HG02981 (cell line): ENCODE data around the gene F8.
A peak's percentile ranks its signal among the peaks of the same experiment; 100 is the strongest.
"Not testable (repeated sequence)": the region's sequence is repeated elsewhere in the genome, so short reads cannot be mapped to it uniquely, and the experiment has no call there.

Experiments
- ATAC-seq: cut with Tn5 transposase; IDR thresholded peaks from one replicate; pipeline ENCODE4 v1.9.1; 2021; ENCODE audit warnings: mild to moderate bottlenecking, moderate library complexity; ENCODE audit not compliant: unreplicated experiment

Gene F8

DNA sequence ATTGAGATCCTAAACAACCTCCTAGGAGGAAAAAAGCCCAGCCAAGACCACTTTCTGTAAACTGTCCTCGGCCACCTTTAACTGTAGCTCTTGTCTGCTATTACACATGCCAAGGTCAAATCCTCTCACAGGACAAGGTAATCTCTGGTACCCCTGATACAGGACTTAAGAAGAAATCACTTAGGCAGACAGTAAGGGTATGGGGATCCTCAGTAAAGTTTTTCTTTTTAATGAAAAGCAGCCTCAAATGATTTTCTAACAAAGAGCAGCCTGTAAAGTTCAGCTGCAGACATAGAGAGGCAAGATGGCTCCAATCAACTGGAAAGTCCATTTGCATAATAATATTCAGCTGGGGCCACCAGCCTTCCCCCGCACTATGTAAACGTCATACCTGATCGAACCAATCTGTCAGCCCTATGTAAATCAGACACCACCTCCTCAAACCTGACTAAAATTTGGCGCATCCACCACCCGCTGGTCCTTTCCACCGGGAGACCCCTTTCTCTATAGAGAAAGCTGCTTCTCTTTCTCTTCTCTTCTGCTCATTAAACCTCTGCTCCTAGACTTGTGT is 202.7 kb downstream of the F8 start:
- ATAC-seq = no peak

DNA sequence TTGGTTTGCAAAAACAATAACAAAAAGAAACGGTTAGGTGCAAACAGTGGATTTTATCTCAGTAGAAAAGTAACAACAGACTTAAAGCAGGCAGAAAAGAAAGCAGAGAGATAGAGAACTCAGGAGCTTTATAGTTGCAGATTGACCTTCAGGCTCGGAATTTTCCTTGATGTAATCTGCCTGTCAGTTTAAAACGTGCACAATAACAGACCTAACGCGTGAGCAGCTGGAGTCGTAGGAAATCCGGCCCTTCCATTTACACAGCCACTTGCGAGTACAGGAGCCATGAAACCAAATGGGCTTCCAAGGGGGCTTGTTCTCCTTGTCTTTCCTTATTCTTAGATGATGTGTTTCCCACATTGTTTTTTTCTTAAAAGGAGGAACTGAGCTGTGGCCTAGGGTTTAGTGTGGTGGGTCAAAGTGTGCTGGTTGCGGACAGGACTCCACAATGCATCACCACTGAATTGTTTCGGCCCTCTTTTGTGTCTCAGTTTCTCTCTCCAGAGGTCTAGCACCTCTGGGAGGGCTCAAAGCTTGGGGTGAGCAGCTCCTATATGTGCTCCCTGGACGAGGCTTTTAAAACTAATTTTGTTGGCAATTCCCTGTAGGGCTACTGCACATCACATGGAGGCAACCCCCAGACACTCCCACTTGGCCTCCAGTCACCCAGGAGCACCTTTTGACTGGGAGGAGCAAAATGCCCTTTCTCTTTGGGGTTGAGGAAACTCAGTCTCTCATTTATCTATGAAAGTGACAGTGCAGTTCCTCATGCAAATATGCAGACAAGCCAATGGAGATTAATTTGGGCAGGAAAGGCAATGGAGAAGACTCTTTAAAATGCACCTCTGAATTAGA is 203.4 kb downstream of the F8 start:
- ATAC-seq = no peak

DNA sequence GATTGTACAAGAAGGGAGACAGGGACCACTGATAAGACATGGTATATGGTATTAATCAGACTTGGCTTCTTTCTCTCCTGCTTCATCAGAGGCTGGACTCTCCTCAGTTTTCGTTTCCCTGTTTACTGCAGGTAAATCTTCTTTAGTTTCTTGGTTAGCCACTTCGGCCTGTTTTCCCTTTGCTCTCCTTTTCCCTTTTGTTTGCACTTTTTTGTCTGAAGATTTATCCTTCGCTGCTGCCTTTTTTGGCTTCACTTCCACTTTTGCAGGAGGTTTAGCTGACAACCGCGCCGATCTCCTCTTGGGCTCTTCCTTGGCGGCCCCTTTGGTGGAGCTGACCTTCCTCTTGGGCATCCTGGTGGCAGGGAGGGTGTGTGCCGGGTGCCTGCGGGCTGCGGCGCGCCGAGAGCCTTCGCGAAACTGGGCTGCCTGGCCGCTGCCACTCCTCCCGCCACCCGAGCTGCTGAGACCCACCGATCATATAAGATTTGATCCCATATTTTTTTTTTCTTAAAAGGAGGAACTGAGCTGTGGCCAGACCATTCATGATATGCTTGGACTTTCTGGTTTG is 205.4 kb downstream of the F8 start:
- not testable (repeated sequence) for ATAC-seq

DNA sequence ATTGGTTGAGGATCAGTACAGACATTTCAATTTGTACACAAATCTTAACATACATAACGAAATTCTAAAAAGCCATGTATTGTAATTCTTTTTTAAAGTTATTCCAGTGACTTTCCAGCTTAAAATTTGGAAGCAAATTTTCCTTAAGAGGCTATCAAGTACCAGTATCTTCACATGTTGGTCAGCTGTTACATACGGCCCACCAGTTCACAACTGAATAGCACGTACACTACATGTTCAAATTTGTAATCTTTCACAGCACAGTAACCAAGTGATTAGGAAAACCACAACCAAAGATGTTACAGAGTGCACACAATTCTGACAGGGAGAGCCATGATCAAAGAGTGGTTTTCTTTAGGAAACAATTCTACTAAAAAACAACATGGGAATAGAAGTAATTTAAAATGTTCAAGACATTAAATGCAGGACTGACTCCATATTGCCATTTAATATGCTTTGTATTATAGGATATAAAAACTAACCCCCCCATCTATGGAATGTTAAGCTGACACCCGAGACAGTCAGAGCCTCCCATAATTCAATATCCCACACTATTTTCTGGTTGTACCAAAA is 206.1 kb downstream of the F8 start:
- not testable (repeated sequence) for ATAC-seq

GRCh38 chrX:154815274-154815818 is 207.2 kb downstream of the F8 start:
- ATAC-seq = no peak

GRCh38 chrX:154813801-154814200 is 208.7 kb downstream of the F8 start:
- no peak for ATAC-seq

DNA sequence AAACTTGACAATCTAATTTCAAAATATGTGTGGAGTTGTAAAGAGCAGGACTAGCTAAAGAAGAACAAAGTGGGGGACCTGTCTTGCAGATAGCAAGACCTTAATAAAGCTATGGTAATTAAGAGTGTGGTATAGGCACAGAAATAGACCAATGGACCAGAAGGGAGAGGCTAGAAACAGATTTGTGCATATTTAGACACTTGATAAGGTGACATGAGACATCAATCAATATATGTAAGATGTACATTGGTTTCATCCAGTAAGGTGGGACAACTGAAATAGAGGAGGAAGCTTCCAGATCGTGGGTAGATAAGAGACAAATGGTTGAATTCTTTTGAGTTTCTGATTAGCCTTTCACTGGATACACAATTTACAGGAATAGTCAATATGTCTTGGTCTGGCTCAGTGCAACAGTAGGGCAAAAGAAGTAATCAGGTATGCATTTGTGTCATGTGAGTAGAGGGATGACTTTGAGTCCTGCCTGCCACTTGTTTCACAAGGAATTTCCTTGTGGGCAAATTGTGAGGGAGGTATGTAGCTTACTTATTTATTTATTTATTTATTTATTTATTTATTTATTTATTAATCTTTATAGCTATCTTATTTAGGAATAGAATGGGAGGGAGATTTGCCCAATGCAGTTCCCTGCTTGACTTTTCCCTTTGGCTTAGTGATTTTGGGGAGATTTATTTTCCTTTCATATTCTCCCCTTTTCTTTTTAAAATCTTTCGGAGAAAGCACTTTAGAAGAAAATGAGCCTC is 210.0 kb downstream of the F8 start:
- no peak for ATAC-seq

- ATAC-seq = no peak
Observed at GRCh38 chrX:154809939-154810665, 212.4 kb downstream of the F8 start.

GRCh38 chrX:154806837-154807501 is 215.6 kb downstream of the F8 start:
- no peak for ATAC-seq

- ATAC-seq = no peak
Observed at GRCh38 chrX:154805696-154806091, 216.8 kb downstream of the F8 start.

GRCh38 chrX:154804957-154805695 is 217.4 kb downstream of the F8 start, which contains the start of gene MPP1:
Gene MPP1, minus strand, starts transcription at chrX:154805485. Its CDS starts 112 bp downstream, at chrX:154805373.
- ATAC-seq = peak; percentile 95

GRCh38 chrX:154804261-154804956 is 218.1 kb downstream of the F8 start:
- ATAC-seq = no peak

DNA sequence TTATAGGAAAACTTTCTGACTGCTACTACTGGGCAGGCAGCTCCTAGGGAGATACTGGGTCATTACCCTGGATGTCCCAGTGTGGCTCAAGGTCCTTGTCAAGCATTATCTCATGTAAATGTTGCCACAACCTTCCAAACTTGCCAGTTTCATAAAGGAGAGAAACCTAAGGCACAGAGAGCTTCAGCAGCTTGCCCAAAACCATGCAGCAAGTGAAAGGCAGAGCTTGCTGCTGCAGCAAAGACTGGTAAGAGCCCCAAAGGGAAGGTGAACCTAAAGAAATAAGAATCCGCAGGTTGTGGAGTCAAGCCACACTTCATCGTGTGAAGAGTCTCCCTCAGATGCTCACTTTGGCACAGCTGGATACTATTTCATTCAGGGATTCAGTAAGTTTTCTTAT is 219.6 kb downstream of the F8 start:
- no peak for ATAC-seq

- ATAC-seq = no peak
Observed at GRCh38 chrX:154800478-154801210, 221.9 kb downstream of the F8 start.

GRCh38 chrX:154799556-154800348 is 222.8 kb downstream of the F8 start:
- no peak for ATAC-seq

- no peak for ATAC-seq
Observed at GRCh38 chrX:154797006-154797405, 225.5 kb downstream of the F8 start.

DNA sequence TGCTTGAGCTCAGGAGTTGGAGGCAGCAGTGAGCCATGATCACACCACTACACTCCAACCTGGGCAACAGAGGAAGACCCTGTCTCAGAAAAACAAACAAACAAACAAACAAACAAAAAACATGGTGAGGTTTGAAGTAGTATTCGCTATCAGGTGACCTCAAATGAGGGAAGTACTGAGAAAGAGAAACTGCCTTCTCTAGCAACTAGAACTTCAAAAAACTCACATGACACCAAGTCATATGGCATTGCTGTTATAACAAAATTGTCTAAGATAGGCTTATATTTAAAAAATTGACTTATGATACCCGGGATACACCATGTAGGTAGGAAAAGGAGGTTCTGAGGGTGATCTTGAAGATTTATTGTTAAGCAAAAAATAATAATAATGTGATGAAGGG is 227.5 kb downstream of the F8 start:
- ATAC-seq = no peak
